ENCODE data around the gene RAD52. TPM values are rescaled to one million over a fixed set of nuclear protein-coding genes. Genes with fewer than 3 reads are reported as not detected.
"Not testable (repeated sequence)": the region's sequence is repeated elsewhere in the genome, so short reads cannot be mapped to it uniquely, and the experiment has no call there.

Gene RAD52
- total RNA-seq, 2 donors from 2014 or later, result 10.5 to 13.5 TPM

DNA sequence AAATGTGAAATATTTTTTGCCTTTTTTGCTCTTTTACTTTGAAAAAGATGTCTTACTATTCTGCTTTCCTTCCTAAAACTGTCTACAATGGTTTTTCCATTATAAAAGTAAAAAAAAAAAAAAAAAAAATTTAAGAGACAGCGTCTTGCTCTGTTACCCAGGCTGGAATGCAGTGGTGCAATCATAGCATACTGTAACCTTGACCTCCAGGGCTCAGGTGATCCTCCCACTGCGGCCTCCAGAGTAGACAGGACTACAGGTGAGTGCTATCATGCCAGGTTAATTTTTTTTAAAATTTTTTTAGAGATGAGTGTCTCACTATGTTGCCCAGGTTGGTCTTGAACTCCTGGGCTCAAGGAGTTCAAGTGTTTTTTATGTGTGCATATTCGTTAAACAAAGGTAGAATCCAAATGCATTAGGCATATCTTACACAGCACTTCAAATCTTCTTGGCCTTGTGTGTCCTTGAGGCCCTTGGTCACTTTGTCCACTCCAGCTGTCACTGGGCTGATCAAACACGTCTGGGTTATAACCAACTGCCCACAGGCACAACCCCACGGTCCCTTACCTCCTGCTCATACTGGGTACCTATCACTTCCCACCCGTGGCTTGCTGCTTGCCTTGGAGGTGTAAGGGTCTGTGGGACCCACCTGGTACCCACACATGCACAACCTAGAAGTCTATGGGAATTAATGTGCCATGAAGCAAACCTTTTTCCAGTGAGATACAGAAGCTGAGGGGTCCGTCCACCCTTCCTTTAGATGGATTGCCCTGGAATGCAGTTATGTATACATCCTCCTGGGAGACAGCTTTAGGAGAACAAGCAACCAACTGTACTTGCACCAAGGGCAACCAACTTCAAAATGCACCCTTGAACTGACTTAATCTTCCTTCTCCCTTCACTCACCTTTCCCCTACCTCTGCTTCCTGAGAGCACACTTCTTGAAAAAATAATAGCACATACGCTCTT, 12.8 kb downstream of the RAD52 start:
- WGBS, 2 donors, result 75 to 82% methylated on average over 8 of the region's 8 CpGs

DNA sequence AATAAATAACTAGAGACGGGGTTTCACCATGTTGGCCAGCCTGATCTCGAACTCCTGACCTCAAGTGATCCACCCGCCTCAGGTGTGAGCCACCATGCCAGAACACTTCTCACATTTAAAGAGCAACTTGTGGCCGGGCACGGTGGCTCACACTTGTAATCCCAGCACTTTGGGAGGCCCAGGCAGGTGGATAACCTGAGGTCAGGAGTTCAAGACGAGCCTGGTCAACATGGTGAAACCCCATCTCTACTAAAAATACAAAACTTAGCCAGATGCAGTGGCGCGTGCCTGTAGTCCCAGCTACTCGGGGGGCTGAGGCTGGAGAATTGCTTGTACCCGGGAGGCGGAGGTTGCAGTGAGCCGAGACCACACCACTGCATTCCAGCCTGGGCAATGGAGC, 13.6 kb downstream of the RAD52 start:
- H3K27me3 ChIP-seq; DNase-seq; ATAC-seq; H3K9me3 ChIP-seq; H3K36me3 ChIP-seq (replicated peaks in 1 of 2; ENCODE audit: insufficient read depth in 1 of 2, low read depth in 2 of 2); H3K4me3 ChIP-seq; H3K4me1 ChIP-seq; H3K27ac ChIP-seq; intact Hi-C loops (cut with DNase I): not testable (repeated sequence)
- WGBS, 2 donors, result 96% methylated on average over 12 of the region's 12 CpGs

More for the DNA sequence above, 12.8 kb downstream of the RAD52 start:
- TF ChIP-seq POLR2A (IDR thresholded peaks at IDR 0.05), result no peak
- TF ChIP-seq, protein P1, sequence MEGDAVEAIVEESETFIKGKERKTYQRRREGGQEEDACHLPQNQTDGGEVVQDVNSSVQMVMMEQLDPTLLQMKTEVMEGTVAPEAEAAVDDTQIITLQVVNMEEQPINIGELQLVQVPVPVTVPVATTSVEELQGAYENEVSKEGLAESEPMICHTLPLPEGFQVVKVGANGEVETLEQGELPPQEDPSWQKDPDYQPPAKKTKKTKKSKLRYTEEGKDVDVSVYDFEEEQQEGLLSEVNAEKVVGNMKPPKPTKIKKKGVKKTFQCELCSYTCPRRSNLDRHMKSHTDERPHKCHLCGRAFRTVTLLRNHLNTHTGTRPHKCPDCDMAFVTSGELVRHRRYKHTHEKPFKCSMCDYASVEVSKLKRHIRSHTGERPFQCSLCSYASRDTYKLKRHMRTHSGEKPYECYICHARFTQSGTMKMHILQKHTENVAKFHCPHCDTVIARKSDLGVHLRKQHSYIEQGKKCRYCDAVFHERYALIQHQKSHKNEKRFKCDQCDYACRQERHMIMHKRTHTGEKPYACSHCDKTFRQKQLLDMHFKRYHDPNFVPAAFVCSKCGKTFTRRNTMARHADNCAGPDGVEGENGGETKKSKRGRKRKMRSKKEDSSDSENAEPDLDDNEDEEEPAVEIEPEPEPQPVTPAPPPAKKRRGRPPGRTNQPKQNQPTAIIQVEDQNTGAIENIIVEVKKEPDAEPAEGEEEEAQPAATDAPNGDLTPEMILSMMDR (IDR thresholded peaks at IDR 0.05), result no peak
- Histone ChIP-seq H3K27me3 (no peaks in the 10 kb centered on the region), H3K27ac (no peak overlapping the region), H3K4me1 (no peaks in the 10 kb centered on the region), H3K36me3 (replicated peaks in 1 of 2; ENCODE audit: insufficient read depth in 1 of 2, low read depth in 2 of 2) (peaks cover 0 to 2% of the 10 kb centered on the region in 2 donors), H3K9me3 (no peaks in the 10 kb centered on the region), H3K4me3 (no peak overlapping the region)
- ATAC-seq (no peak), DNase-seq (no peak)
- intact Hi-C loops (cut with DNase I), result no loop called here

DNA sequence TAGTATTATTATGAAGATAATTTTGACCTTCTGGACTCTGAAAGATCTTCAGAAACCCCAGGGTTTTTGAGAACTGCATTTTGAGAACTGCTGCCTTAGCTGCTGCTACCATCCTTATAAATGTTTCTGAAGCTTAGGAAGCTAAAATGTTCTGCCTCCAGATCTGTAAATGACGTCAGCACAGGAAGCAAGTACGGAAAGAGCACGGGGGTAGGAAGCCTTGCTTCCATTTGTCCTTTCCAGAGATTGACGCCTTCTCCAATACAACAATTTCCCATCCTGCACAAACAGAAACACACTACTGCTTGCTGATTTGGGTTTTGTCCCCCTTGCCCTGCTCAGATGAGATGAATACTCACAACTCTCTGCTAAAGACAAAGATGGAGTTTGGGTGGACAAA, 17.9 kb downstream of the RAD52 start:
- intact Hi-C loops (cut with DNase I), result no loop called here
- no peaks in the 10 kb centered on the region for H3K9me3 ChIP-seq
- DNase-seq (no peak), ATAC-seq (no peak)
- H3K36me3 ChIP-seq (replicated peaks in 1 of 2; ENCODE audit: insufficient read depth in 1 of 2, low read depth in 2 of 2), result peaks cover 11 to 19% of the 10 kb centered on the region in 2 donors
- no peaks in the 10 kb centered on the region for H3K4me1 ChIP-seq
- H3K27ac ChIP-seq, result no peak overlapping the region
- TF ChIP-seq, protein P1 (IDR thresholded peaks at IDR 0.05), result no peak
- no peak for TF ChIP-seq POLR2A (IDR thresholded peaks at IDR 0.05)
- H3K4me3 ChIP-seq, result no peak overlapping the region
- H3K27me3 ChIP-seq, result no peaks in the 10 kb centered on the region
- 78 to 99% methylated on average over 4 of the region's 4 CpGs for WGBS, 2 donors

DNA sequence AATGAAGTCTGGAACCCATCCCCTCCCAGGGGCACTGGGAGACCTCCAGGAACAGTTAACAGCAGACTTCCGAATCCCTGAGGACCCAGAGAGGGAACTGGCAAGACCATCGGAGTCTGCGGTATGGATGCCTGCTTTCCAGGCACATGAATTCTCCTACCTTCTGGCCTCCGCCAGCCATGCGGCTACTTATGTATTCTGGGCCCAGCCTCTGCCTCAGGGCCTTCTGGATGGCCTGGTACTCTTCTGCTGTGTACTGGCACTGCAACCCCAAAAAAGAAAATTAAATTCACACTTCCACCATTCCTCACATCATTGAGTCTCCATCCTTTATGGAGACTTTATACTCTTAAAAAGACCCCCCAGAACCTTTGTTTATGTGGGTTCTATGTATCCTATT, 18.4 kb downstream of the RAD52 start:
- ATAC-seq (no peak), DNase-seq (no peak)
- no peak overlapping the region for H3K27ac ChIP-seq
- H3K36me3 ChIP-seq (replicated peaks in 1 of 2; ENCODE audit: insufficient read depth in 1 of 2, low read depth in 2 of 2), result peaks cover 11 to 21% of the 10 kb centered on the region in 2 donors
- no peaks in the 10 kb centered on the region for H3K27me3 ChIP-seq
- TF ChIP-seq, protein P1 (IDR thresholded peaks at IDR 0.05), result no peak
- no peak for TF ChIP-seq POLR2A (IDR thresholded peaks at IDR 0.05)
- WGBS, 2 donors, result 93% methylated on average over 5 of the region's 5 CpGs
- H3K4me3 ChIP-seq, result no peak overlapping the region
- H3K9me3 ChIP-seq, result no peaks in the 10 kb centered on the region
- intact Hi-C loops (cut with DNase I), result no loop called here
- H3K4me1 ChIP-seq, result no peaks in the 10 kb centered on the region

DNA sequence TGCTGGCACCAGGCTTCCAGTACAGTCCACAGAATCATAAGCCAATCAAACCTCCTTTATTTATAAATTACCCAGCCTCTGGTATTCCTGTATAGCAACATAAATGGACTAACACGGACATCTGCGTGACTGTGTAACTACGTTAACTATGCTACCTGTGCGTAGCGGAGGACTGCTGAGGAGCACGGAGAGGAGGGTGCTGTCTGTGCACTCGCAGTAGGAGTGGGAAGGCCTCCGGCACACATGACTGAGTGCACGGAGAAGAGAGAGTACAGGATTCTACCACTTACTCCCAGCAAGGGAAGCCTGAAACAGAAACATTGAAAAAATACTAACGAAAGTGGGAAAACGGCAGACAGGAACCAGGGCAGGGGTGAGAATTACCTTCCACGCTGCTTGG, 22.9 kb downstream of the RAD52 start:
- H3K9me3 ChIP-seq, result no peaks in the 10 kb centered on the region
- ATAC-seq (no peak), DNase-seq (no peak)
- TF ChIP-seq POLR2A (IDR thresholded peaks at IDR 0.05), result no peak
- TF ChIP-seq, protein P1 (IDR thresholded peaks at IDR 0.05), result no peak
- WGBS, 2 donors, result 89 to 90% methylated on average over 12 of the region's 12 CpGs
- H3K4me1 ChIP-seq, result no peaks in the 10 kb centered on the region
- intact Hi-C loops (cut with DNase I), result no loop called here
- H3K27ac ChIP-seq, result no peak overlapping the region
- H3K36me3 ChIP-seq (replicated peaks in 1 of 2; ENCODE audit: insufficient read depth in 1 of 2, low read depth in 2 of 2), result peaks cover 11 to 32% of the 10 kb centered on the region in 2 donors
- H3K27me3 ChIP-seq, result no peaks in the 10 kb centered on the region
- no peak overlapping the region for H3K4me3 ChIP-seq

All from body of pancreas (tissue), 4 donors.